Activated CD4-positive, alpha-beta T cell treated with anti-CD3 and anti-CD28 coated beads, Interleukin-2, amount 50 U/mL, for 16 hours (primary cell): ENCODE results near the gene CORO7.
A peak's percentile ranks its signal among the peaks of the same experiment; 100 is the strongest.

Experiments
- DNase-seq: peaks from one replicate; pipeline ENCODE4 v3.0.0-alpha.2; 2020

Gene CORO7

GRCh38 chr16:4425378-4426020 is 9.1 kb upstream of the CORO7 start, which contains the start of gene DNAJA3:
Gene DNAJA3, plus strand, starts transcription at chr16:4425868. Its CDS starts 14 bp downstream, at chr16:4425882.
- peak; percentile 93 for DNase-seq

GRCh38 chr16:4420505-4421105 is 4.2 kb upstream of the CORO7 start:
- DNase-seq = no peak

- DNase-seq = no peak
Observed at GRCh38 chr16:4419402-4419959, 3.1 kb upstream of the CORO7 start.

GRCh38 chr16:4415538-4416199 is 727 bp downstream of the CORO7 start:
- DNase-seq = peak; percentile 67

GRCh38 chr16:4414187-4414917 is 2.0 kb downstream of the CORO7 start:
- DNase-seq = peak; percentile 96

- DNase-seq = no peak
Observed at GRCh38 chr16:4412854-4413253, 3.5 kb downstream of the CORO7 start.

GRCh38 chr16:4412159-4412558 is 4.2 kb downstream of the CORO7 start:
- no peak for DNase-seq

- DNase-seq = no peak
Observed at GRCh38 chr16:4411684-4412083, 4.7 kb downstream of the CORO7 start.

GRCh38 chr16:4410335-4411075 is 5.9 kb downstream of the CORO7 start:
- DNase-seq = no peak

GRCh38 chr16:4409081-4409932 is 7.1 kb downstream of the CORO7 start:
- DNase-seq = no peak

GRCh38 chr16:4408323-4408690 is 8.1 kb downstream of the CORO7 start:
- no peak for DNase-seq

- DNase-seq = no peak
Observed at GRCh38 chr16:4407543-4408322, 8.7 kb downstream of the CORO7 start.

GRCh38 chr16:4404967-4405696 is 11.3 kb downstream of the CORO7 start:
- no peak for DNase-seq

GRCh38 chr16:4404247-4404966 is 12.0 kb downstream of the CORO7 start:
- peak; percentile 33 for DNase-seq

GRCh38 chr16:4403133-4403949 is 13.1 kb downstream of the CORO7 start:
- no peak for DNase-seq

GRCh38 chr16:4402439-4403132 is 13.8 kb downstream of the CORO7 start:
- DNase-seq = peak; percentile 64

GRCh38 chr16:4401510-4401909 is 14.9 kb downstream of the CORO7 start:
- DNase-seq = no peak

GRCh38 chr16:4401094-4401501 is 15.3 kb downstream of the CORO7 start:
- DNase-seq = no peak
